SK-N-SH (cell line): ENCODE data around the gene BCL11A.

Source experiments
- POLR2AphosphoS5 ChIP-seq: IDR thresholded peaks from 2 replicates; pipeline ENCODE4 v1.6.1; 2012; ENCODE audit warnings: low read depth, low read length
- RCOR1 ChIP-seq: fragments of 150-350 bp; IDR thresholded peaks from 2 replicates; pipeline ENCODE4 v1.6.1; 2017; ENCODE audit warnings: antibody characterized with exemption, low read length

DNA sequence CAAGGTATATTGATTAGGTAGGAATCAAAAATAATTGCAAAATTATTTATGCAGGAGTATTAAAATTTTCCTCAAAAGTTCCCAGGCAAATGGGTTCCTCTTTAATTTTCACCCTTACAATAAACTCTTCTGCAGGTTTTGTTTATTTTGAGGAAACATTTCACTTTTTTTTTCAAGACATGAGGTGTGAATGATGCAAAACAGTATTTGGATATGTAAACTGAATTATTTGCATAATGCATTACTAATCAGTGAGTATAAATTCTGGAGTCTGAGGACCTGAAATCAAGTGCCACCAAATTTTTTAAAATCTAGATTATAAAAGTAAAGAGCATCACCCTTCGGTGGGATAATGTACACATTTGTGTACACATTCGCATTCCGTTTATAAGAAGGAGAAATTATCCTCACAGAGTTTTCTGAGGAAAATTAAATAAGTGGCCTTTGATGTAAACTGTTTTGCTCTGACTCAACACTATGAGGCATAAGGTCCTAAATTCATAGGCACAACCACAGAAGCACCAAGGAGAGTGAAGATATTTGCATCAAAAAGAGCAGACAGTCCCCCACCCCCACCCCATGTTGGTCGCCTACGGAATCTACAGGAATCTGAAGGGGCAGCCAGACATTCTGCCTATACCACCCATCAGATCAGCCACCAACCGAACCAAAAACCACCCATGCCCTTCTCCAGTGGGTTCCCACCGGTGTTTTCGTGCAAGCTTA, 33.1 kb downstream of the BCL11A start:
- no peak for TF ChIP-seq POLR2AphosphoS5
- TF ChIP-seq RCOR1 = no peak
